ENCODE results near the gene KPNA6.
"Not testable (repeated sequence)": the region's sequence is repeated elsewhere in the genome, so short reads cannot be mapped to it uniquely, and the experiment has no call there.

KPNA6 gene

DNA sequence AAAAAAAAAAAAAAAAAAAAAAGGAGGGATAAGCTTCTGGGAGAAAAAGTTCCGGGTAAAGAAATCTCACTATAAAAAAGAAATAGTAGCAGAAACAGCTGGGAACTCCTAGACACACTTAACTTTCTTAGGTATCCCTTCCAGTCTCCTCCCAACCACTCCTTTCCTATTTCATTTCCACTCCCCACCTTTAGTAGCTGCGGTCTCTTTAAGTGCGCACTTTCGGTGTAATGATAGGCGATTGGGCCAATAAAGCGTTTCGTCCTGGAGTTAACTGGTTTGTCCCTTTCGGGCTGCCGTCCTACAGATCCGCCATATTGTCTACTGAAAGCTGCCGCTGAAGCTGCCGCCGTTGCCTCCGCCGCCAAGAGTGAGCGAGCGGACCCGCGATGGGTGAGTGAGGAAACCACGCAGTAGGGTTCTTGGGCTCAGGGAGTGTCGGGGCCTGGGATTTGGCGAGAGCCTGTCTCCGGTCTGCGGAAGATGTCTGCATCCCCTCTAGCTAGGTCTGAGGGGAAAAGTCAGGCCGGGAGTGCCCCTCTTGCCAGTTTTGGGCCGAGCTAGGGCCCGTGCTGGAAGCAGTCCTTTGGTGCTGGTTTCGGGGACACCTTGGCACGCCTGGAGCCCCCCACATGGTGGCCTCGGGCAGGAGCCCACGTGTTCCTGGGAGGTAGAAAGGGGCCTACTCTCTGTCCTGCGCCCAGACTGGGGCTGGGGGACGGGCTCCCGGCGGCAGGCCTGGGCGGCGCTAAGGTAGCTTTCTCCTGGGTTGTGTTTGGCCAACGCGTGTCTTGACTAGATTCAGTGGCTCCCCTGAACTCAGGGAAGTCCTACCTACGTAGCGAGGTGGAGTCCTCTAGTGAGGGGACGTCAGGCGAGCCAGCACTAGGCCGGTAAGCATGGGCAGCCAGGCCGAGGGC, at the start of gene KPNA6:
Gene KPNA6 (plus strand): TSS at position 315 of the 920 bp plus-strand sequence. CDS start 75 bp downstream, at position 390.
- Histone ChIP-seq H3K9ac (ENCODE audit: low read length in 5 of 5) (peak within 1 kb of the TSS; percentile 99 to 100 (median 100)), H3K36me3 (ENCODE audit: control insufficient read depth in 5 of 5, insufficient read depth in 5 of 5, low read length in 5 of 5) (peaks cover 0 to under 1% (median 0%) of the 10 kb centered on the region in 5 donors), H3K4me3 (ENCODE audit: low read depth in 1 of 5, low read length in 5 of 5) (peak within 1 kb of the TSS; percentile 88 to 100 (median 97)), H3K27me3 (ENCODE audit: control insufficient read depth in 5 of 5, insufficient read depth in 4 of 5, low read length in 5 of 5) (no peaks in the 10 kb centered on the region), H3K4me1 (ENCODE audit: control insufficient read depth in 5 of 5, insufficient read depth in 5 of 5, low read length in 5 of 5) (peaks cover 2 to 42% (median 34%) of the 10 kb centered on the region in 5 donors), H3K9me3 (ENCODE audit: control insufficient read depth in 5 of 5, low read length in 5 of 5) (no peaks in the 10 kb centered on the region), H3K27ac (ENCODE audit: low read depth, low read length) (peak within 1 kb of the TSS; percentile 97)

DNA sequence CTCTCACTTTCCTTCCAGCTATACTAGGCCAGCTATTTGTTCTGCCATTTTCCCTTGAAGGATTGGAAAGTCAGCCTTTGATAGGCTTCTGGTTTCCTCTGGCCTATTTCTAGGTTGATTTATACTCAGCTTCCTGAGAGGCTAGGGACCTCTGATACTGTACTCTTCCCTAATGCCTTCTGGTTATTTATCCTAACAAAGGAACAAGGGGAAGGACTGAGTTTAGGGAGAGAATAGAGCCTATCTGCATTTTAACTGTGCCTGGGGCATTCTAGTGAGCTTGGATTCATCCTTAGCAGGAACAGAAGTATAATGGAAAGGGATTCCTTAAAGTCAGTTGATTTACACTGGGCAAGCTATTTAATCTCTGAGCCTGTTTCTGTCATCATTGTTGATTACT, 46.9 kb upstream of the KPNA6 start:
- Histone ChIP-seq H3K27ac (ENCODE audit: low read depth, low read length) (no peak overlapping the region), H3K9ac (ENCODE audit: low read length in 5 of 5) (peak overlapping the region in 1 of 5 donors; percentile 24), H3K9me3 (ENCODE audit: control insufficient read depth in 5 of 5, low read length in 5 of 5) (no peaks in the 10 kb centered on the region)

DNA sequence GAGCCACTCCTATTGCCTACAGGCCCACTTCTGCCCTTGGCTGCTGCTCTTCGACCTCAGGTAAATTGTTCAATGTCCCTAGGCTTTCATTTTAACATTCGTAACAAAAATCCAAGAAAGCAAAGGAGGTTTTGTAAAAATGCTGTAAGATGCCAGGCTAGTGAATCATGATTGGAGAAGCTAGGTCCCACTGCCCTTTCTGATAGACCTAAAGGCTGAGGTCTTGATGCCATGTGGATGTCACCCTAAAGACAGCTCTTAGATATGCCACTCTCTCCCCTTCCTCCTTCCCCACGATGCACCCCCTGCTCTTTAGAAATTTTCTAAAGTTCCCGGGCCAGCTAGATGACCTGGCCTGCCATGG, 45.0 kb upstream of the KPNA6 start:
- H3K9me3 ChIP-seq (ENCODE audit: control insufficient read depth in 5 of 5, low read length in 5 of 5), result no peaks in the 10 kb centered on the region
- H3K27me3 ChIP-seq (ENCODE audit: control insufficient read depth in 5 of 5, insufficient read depth in 4 of 5, low read length in 5 of 5), result no peaks in the 10 kb centered on the region
- H3K27ac ChIP-seq (ENCODE audit: low read depth, low read length), result peak overlapping the region; percentile 47
- H3K36me3 ChIP-seq (ENCODE audit: control insufficient read depth in 5 of 5, insufficient read depth in 5 of 5, low read length in 5 of 5), result peaks cover 17 to 44% (median 42%) of the 10 kb centered on the region in 5 donors
- H3K9ac ChIP-seq (ENCODE audit: low read length in 5 of 5), result no peak overlapping the region
- H3K4me1 ChIP-seq (ENCODE audit: control insufficient read depth in 5 of 5, insufficient read depth in 5 of 5, low read length in 5 of 5), result peaks cover 0 to 25% (median 14%) of the 10 kb centered on the region in 5 donors
- H3K4me3 ChIP-seq (ENCODE audit: low read depth in 1 of 5, low read length in 5 of 5), result no peak overlapping the region

More for the DNA sequence above, 46.9 kb upstream of the KPNA6 start:
- no peak overlapping the region for H3K4me3 ChIP-seq (ENCODE audit: low read depth in 1 of 5, low read length in 5 of 5)
- H3K36me3 ChIP-seq (ENCODE audit: control insufficient read depth in 5 of 5, insufficient read depth in 5 of 5, low read length in 5 of 5), result peaks cover 23 to 57% (median 51%) of the 10 kb centered on the region in 5 donors
- H3K4me1 ChIP-seq (ENCODE audit: control insufficient read depth in 5 of 5, insufficient read depth in 5 of 5, low read length in 5 of 5), result peaks cover 0 to 11% (median 5%) of the 10 kb centered on the region in 5 donors
- no peaks in the 10 kb centered on the region for H3K27me3 ChIP-seq (ENCODE audit: control insufficient read depth in 5 of 5, insufficient read depth in 4 of 5, low read length in 5 of 5)

DNA sequence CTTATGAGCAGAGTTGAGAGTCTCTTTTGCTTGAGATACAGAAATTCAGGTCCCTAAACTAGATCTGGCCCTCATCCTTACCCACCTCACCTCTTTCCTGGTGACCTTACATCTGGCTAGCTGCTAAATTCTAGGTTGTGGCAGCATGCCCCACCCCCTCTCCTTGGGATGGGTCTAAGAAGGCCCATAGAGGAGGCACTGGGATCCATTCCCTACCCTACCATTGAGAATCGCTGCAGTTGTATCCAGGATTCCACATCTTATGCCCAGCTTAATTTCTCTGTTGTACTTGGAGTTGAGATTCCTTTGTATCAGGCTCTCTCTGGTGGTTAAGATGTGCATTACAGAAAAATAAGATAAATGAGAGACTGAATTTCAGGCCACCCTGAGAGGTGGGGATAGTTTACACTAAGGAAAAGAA, 44.6 kb upstream of the KPNA6 start:
- H3K4me3 ChIP-seq (ENCODE audit: low read depth in 1 of 5, low read length in 5 of 5), result no peak overlapping the region
- peaks cover 0 to 25% (median 14%) of the 10 kb centered on the region in 5 donors for H3K4me1 ChIP-seq (ENCODE audit: control insufficient read depth in 5 of 5, insufficient read depth in 5 of 5, low read length in 5 of 5)
- H3K27ac ChIP-seq (ENCODE audit: low read depth, low read length), result peak overlapping the region; percentile 47
- no peaks in the 10 kb centered on the region for H3K9me3 ChIP-seq (ENCODE audit: control insufficient read depth in 5 of 5, low read length in 5 of 5)
- no peak overlapping the region for H3K9ac ChIP-seq (ENCODE audit: low read length in 5 of 5)
- H3K36me3 ChIP-seq (ENCODE audit: control insufficient read depth in 5 of 5, insufficient read depth in 5 of 5, low read length in 5 of 5), result peaks cover 17 to 40% (median 38%) of the 10 kb centered on the region in 5 donors
- no peaks in the 10 kb centered on the region for H3K27me3 ChIP-seq (ENCODE audit: control insufficient read depth in 5 of 5, insufficient read depth in 4 of 5, low read length in 5 of 5)

DNA sequence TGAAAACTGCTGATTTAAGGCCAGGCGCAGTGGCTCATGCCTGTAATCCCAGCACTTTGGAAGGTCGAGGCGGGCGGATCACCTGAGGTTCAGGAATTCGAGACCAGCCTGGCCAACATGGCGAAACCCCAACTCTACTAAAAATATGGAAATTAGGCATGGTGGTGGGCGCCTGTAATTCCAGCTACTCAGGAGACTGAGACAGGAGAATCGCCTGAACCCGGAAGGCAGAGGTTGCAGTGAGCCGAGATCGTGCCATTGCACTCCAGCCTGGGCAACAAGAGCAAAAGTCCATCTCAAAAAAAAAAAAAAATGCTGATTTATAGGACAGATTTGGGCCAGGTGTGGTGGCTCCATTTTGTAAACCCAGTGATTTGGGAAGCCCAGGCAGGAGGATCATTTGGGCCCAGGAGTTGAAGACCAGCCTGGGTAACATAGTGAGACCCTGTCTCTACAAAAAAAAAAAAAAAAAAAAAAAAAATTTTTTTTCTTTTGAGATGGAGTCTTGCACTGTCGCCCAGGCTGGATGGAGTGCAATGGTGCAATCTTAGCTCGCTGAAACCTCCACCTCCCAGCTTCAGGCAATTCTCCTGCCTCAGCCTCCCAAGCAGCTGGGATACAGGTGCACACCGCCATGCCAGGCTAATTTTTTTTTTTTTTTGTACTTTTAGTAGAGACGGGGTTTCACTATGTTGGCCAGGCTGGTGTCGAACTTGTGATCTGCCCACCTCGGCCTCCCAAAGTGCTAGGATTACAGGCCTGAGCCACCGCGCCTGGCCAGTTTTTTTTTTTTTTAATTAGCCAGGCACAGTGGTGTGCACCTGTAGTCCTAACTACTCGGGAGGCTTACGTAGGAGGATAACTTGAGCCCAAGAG, 42.0 kb upstream of the KPNA6 start:
- H3K4me3 ChIP-seq (ENCODE audit: low read depth in 1 of 5, low read length in 5 of 5); H3K27ac ChIP-seq (ENCODE audit: low read depth, low read length): not testable (repeated sequence)

DNA sequence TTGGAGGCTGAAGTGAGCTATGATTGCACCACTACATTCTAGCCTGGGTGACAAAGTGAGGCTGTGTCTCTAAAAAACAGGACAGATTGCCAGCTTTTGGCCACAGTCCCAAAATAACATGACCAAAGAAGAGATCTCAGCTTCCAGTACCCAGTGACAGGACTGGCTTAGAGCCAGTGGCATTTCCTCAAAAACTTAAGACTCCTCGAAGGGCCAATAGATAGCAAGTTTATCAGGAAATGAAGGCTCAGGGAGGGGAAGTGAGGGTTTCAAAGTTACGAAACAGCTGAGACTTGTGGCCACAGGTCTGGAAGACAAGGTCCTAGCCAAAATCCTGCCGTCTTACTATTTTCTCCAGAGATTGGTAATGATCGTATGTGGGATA, 41.4 kb upstream of the KPNA6 start:
- H3K9me3 ChIP-seq (ENCODE audit: control insufficient read depth in 5 of 5, low read length in 5 of 5), result no peaks in the 10 kb centered on the region
- peaks cover under 1 to 10% (median 7%) of the 10 kb centered on the region in 5 donors for H3K36me3 ChIP-seq (ENCODE audit: control insufficient read depth in 5 of 5, insufficient read depth in 5 of 5, low read length in 5 of 5)
- H3K4me1 ChIP-seq (ENCODE audit: control insufficient read depth in 5 of 5, insufficient read depth in 5 of 5, low read length in 5 of 5), result peaks cover 0 to 29% (median 23%) of the 10 kb centered on the region in 5 donors
- H3K27ac ChIP-seq (ENCODE audit: low read depth, low read length), result no peak overlapping the region
- no peak overlapping the region for H3K4me3 ChIP-seq (ENCODE audit: low read depth in 1 of 5, low read length in 5 of 5)
- H3K9ac ChIP-seq (ENCODE audit: low read length in 5 of 5), result no peak overlapping the region
- no peaks in the 10 kb centered on the region for H3K27me3 ChIP-seq (ENCODE audit: control insufficient read depth in 5 of 5, insufficient read depth in 4 of 5, low read length in 5 of 5)

More for the DNA sequence above, 42.0 kb upstream of the KPNA6 start:
- H3K27me3 ChIP-seq (ENCODE audit: control insufficient read depth in 5 of 5, insufficient read depth in 4 of 5, low read length in 5 of 5); H3K9me3 ChIP-seq (ENCODE audit: control insufficient read depth in 5 of 5, low read length in 5 of 5); H3K9ac ChIP-seq (ENCODE audit: low read length in 5 of 5): not testable (repeated sequence)
- Histone ChIP-seq H3K4me1 (ENCODE audit: control insufficient read depth in 5 of 5, insufficient read depth in 5 of 5, low read length in 5 of 5) (peaks cover 0 to 29% (median 23%) of the 10 kb centered on the region in 5 donors), H3K36me3 (ENCODE audit: control insufficient read depth in 5 of 5, insufficient read depth in 5 of 5, low read length in 5 of 5) (peaks cover 6 to 16% (median 13%) of the 10 kb centered on the region in 5 donors)

DNA sequence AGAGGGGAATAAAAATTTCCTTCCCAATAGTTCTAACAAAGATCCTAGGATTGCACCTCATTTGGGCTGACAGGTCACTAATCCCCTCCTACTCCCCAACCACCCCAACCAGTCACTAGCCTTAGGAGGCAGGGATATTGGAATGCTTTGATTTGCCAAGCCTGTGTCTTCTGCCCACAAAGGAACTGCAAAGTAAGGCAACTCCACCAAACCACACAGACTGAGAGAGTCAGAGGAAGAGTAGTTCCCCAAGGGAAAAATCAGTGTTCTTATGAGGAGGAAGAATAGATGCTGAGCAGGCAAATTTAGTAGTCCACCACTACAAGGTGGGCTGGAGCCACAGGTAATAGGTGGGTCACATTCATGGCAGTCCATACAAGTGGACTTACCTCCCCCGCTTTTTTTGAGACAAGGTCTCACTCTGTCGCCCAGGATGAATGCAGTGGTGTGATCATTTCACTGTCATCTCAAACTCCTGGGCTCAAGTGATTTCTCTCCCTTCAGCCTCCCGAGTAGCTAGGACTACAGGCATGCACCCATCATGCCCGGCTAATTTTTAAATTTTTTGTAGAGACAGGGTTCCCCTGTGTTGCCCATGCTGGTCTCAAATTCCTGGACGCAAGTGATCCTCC, 38.8 kb upstream of the KPNA6 start:
- H3K9ac ChIP-seq (ENCODE audit: low read length in 5 of 5), result no peak overlapping the region
- peaks cover 3 to 45% (median 34%) of the 10 kb centered on the region in 5 donors for H3K4me1 ChIP-seq (ENCODE audit: control insufficient read depth in 5 of 5, insufficient read depth in 5 of 5, low read length in 5 of 5)
- H3K27ac ChIP-seq (ENCODE audit: low read depth, low read length), result no peak overlapping the region
- H3K27me3 ChIP-seq (ENCODE audit: control insufficient read depth in 5 of 5, insufficient read depth in 4 of 5, low read length in 5 of 5), result no peaks in the 10 kb centered on the region
- no peaks in the 10 kb centered on the region for H3K9me3 ChIP-seq (ENCODE audit: control insufficient read depth in 5 of 5, low read length in 5 of 5)
- no peak overlapping the region for H3K4me3 ChIP-seq (ENCODE audit: low read depth in 1 of 5, low read length in 5 of 5)
- no peaks in the 10 kb centered on the region for H3K36me3 ChIP-seq (ENCODE audit: control insufficient read depth in 5 of 5, insufficient read depth in 5 of 5, low read length in 5 of 5)

DNA sequence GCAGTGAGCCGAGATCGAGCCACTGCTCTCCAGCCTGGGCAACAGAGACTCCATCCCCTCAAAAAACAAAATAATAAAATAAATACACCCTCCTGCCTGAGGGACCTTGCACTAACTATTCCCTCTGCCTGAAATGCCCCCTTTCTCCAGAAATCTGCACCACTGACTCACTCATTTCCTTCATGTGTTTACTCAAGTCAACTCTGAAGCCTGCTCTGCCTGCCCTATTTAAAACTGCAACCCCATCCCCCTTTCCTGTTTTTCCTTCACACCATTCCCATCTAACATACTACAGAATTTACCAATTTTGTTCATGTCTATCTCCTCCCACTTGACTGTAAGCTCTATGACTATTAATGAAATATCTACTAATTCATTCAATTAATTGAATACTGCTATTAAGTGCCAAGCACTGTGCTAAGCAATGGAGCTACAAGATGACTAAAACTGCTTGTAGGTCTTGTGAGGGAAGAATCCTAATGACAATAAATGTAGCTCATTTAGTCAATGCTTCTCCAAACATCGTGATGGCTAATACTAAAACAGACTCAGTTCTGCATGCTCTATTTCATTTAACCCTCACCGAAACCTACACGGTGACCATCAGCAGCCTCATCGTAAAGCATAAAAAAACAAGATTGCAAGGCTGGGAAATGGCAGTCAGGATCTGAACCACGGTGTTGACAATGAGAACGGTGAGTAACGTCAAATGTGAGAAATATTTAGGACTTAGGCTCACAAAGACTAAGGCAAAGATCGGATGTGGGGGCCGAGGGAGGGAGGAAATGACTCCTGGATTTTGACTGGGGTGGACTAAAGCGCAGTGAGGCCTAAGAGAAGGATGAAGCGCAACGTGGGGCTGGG, 35.9 kb upstream of the KPNA6 start:
- Histone ChIP-seq H3K4me3 (ENCODE audit: low read depth in 1 of 5, low read length in 5 of 5) (peak overlapping the region; percentile 82 to 97 (median 88)), H3K27ac (ENCODE audit: low read depth, low read length) (peak overlapping the region; percentile 89), H3K4me1 (ENCODE audit: control insufficient read depth in 5 of 5, insufficient read depth in 5 of 5, low read length in 5 of 5) (peaks cover 3 to 37% (median 25%) of the 10 kb centered on the region in 5 donors), H3K9me3 (ENCODE audit: control insufficient read depth in 5 of 5, low read length in 5 of 5) (no peaks in the 10 kb centered on the region), H3K9ac (ENCODE audit: low read length in 5 of 5) (peak overlapping the region in 3 of 5 donors; percentile 73 to 80 (median 77)), H3K27me3 (ENCODE audit: control insufficient read depth in 5 of 5, insufficient read depth in 4 of 5, low read length in 5 of 5) (no peaks in the 10 kb centered on the region), H3K36me3 (ENCODE audit: control insufficient read depth in 5 of 5, insufficient read depth in 5 of 5, low read length in 5 of 5) (peaks cover 0 to 19% (median 17%) of the 10 kb centered on the region in 5 donors)
